HepG2 (cell line): Measurements from ENCODE around the gene UBE2G2. TPM values are rescaled to one million over a fixed set of nuclear protein-coding genes. Genes with fewer than 3 reads are reported as not detected.

Source experiments
- ATAC-seq: fragments of 200-7000 bp; cut with Tn5 transposase; 3 replicates; pipeline ENCODE4 v1.9.1; 2020; ENCODE audit warnings: mild to moderate bottlenecking, moderate library complexity
- BruUV-seq: library from RNA; stranded (reverse); fragments of 400-500 nt; replicated peaks from 2 replicates; lab custom pipeline; 2021; lab: Mats Ljungman, UMichigan
- CTCF ChIA-PET: fragments of 300-600 bp; formaldehyde crosslinking; extraction: SDS; loops from one replicate; lab custom pipeline; 2021; ENCODE audit warnings: low total read pairs, inconsistent platforms, low intra/inter-chr PET ratio; lab: Yijun Ruan, JAX
- POLR2A ChIA-PET: fragments of 350-600 bp; sonication (Branson Sonifier 250); formaldehyde crosslinking; loops from one replicate; lab custom pipeline; 2020; ENCODE audit warnings: antibody characterized with exemption, inconsistent platforms; lab: Yijun Ruan, JAX
- DNase-seq: peaks from one replicate; pipeline ENCODE4 v3.0.0-alpha.2; 2015; ENCODE audit warnings: low spot score
- FAIRE-seq: peaks from 3 replicates; lab custom pipeline; 2011; peaks lifted over from hg19 to GRCh38; lab: Jason Lieb, UNC
- H2AFZ ChIP-seq: one replicate; pipeline ENCODE4 v1.6.1; 2011; ENCODE audit warnings: low read length, inconsistent platforms
- H3K27ac ChIP-seq: fragments of 300-600 bp; 3 replicates; pipeline ENCODE4 v1.8.0; 2011; ENCODE audit warnings: mixed run types, mild to moderate bottlenecking, mixed read lengths, low read length, inconsistent platforms; ENCODE audit not compliant: insufficient read depth; ENCODE audit errors: extremely low read length
- H3K27me3 ChIP-seq, 2 experiments: fragments of 200-600 bp in 1 of 2; 2 replicates in 1 of 2; 3 replicates in 1 of 2; pipeline versions ENCODE4 v1.6.0 to v1.8.0; 2011; ENCODE audit warnings: low read length in 2 of 2, mild to moderate bottlenecking in 2 of 2, moderate library complexity in 2 of 2, inconsistent platforms in 1 of 2; ENCODE audit not compliant: insufficient read depth in 2 of 2, control insufficient read depth in 1 of 2
- H3K36me3 ChIP-seq, 2 experiments: fragments of 200-600 bp in 1 of 2; replicated peaks in 1 of 2; 2 replicates in 1 of 2; 3 replicates in 1 of 2; pipeline versions ENCODE4 v1.5.1 to v1.8.0; 2011; ENCODE audit warnings: low read length in 2 of 2, inconsistent platforms in 1 of 2; ENCODE audit not compliant: insufficient read depth in 2 of 2, control insufficient read depth in 1 of 2
- H3K4me1 ChIP-seq: 2 replicates; pipeline ENCODE4 v1.5.1; 2012; ENCODE audit warnings: low read length, inconsistent platforms; ENCODE audit not compliant: insufficient read depth
- H3K4me2 ChIP-seq: 2 replicates; pipeline ENCODE4 v1.6.0; 2011; ENCODE audit warnings: low read depth, low read length, inconsistent platforms
- H3K4me3 ChIP-seq, 3 experiments: fragments of 200-600 bp in 1 of 3; sonication (generic), shearing (Covaris generic) in 1 of 3; replicated peaks in 1 of 3; 2 replicates each; pipeline ENCODE4 v1.5.1; 2011 to 2016; ENCODE audit warnings: low read length in 3 of 3, inconsistent platforms in 2 of 3, low read depth in 2 of 3, mild to moderate bottlenecking in 2 of 3, control low read depth in 1 of 3, mixed read lengths in 1 of 3; ENCODE audit not compliant: insufficient read depth in 1 of 3
- H3K79me2 ChIP-seq: one replicate; pipeline ENCODE4 v1.6.1; 2011; ENCODE audit warnings: low read length, inconsistent platforms; ENCODE audit not compliant: insufficient read depth
- H3K9ac ChIP-seq: 2 replicates; pipeline ENCODE4 v1.6.0; 2011; ENCODE audit warnings: mild to moderate bottlenecking, low read depth, low read length, inconsistent platforms; ENCODE audit not compliant: insufficient read depth
- H3K9me3 ChIP-seq: 2 replicates; pipeline ENCODE4 v1.5.1; 2012; ENCODE audit warnings: mild to moderate bottlenecking, low read length
- H4K20me1 ChIP-seq: 2 replicates; pipeline ENCODE4 v1.6.0; 2011; ENCODE audit warnings: inconsistent platforms, mild to moderate bottlenecking, low read length, moderate library complexity; ENCODE audit not compliant: insufficient read depth
- ATM ChIP-seq: fragments of 450-650 bp; IDR thresholded peaks from 2 replicates; pipeline ENCODE4 v1.7.1; 2017; ENCODE audit warnings: mild to moderate bottlenecking, borderline replicate concordance
- GMEB1 ChIP-seq: sonication (generic); formaldehyde crosslinking; IDR thresholded peaks from 2 replicates; pipeline ENCODE4 v1.5.1; 2020; ENCODE audit warnings: missing genetic modification reagents, mild to moderate bottlenecking, borderline replicate concordance
- MAFF ChIP-seq: IDR thresholded peaks from 2 replicates; pipeline ENCODE4 v1.6.1; 2011; ENCODE audit warnings: low read depth, low read length, improper control_type of control experiment
- SP5 ChIP-seq: IDR thresholded peaks from 2 replicates; pipeline ENCODE4 v1.6.1; 2016; ENCODE audit warnings: low read depth, borderline replicate concordance
- SRY ChIP-seq: sonication (generic); formaldehyde crosslinking; IDR thresholded peaks from 2 replicates; pipeline ENCODE4 v1.8.0; 2022; ENCODE audit warnings: mild to moderate bottlenecking, missing genetic modification reagents
- ZBTB10 ChIP-seq: sonication (generic); formaldehyde crosslinking; IDR thresholded peaks from 2 replicates; pipeline ENCODE4 v1.4.0; 2020; ENCODE audit warnings: missing genetic modification reagents, borderline replicate concordance
- ZFX ChIP-seq: sonication (generic); formaldehyde crosslinking; IDR thresholded peaks from 2 replicates; pipeline ENCODE4 v1.4.0; 2020; ENCODE audit warnings: mild to moderate bottlenecking, low read depth, missing genetic modification reagents, moderate library complexity
- ZFYVE20 ChIP-seq: sonication (generic); formaldehyde crosslinking; IDR thresholded peaks from 2 replicates; pipeline ENCODE4 v1.8.0; 2023; ENCODE audit warnings: low read depth, mild to moderate bottlenecking, moderate library complexity, missing genetic modification reagents, borderline replicate concordance
- ZNF101 ChIP-seq: sonication (generic); formaldehyde crosslinking; IDR thresholded peaks from 2 replicates; pipeline ENCODE4 v1.4.0; 2020; ENCODE audit warnings: mild to moderate bottlenecking, low read depth, missing genetic modification reagents, borderline replicate concordance
- ZNF230 ChIP-seq: sonication (generic); formaldehyde crosslinking; IDR thresholded peaks from 2 replicates; pipeline ENCODE4 v1.4.0; 2020; ENCODE audit warnings: mild to moderate bottlenecking, missing genetic modification reagents
- ZNF431 ChIP-seq: sonication (generic); formaldehyde crosslinking; IDR thresholded peaks from 2 replicates; pipeline ENCODE4 v1.9.0; 2022; ENCODE audit warnings: missing genetic modification reagents, low read depth, mild to moderate bottlenecking, borderline replicate concordance
- ZNF577 ChIP-seq: sonication (generic); formaldehyde crosslinking; IDR thresholded peaks from 2 replicates; pipeline ENCODE4 v1.4.0; 2020; ENCODE audit warnings: mild to moderate bottlenecking, low read depth, missing genetic modification reagents, borderline replicate concordance
- ZNF614 ChIP-seq: IDR thresholded peaks from 2 replicates; pipeline ENCODE4 v1.6.1; 2018; ENCODE audit warnings: missing biosample characterization, missing genetic modification reagents, inconsistent platforms, borderline replicate concordance
- ZNF629 ChIP-seq: sonication (generic); formaldehyde crosslinking; conservative IDR thresholded peaks from 2 replicates; pipeline ENCODE4 v1.5.0; 2020; ENCODE audit warnings: missing genetic modification reagents
- WGBS: methylation state at CpG from one replicate; pipeline ENCODE4 v1.1.6; 2017; ENCODE audit warnings: low lambda C conversion rate; 5-methylcytosine and 5-hydroxymethylcytosine counted together
- in situ Hi-C: cut with HindIII; loops from 2 replicates; pipeline ENCODE4 v1.10.0; 2017; ENCODE audit warnings: low pct_unique_long_range_greater_than_20kb; ENCODE audit not compliant: extremely low pct_ligation_motif_present
- intact Hi-C: fragments of 100-400 bp; cut with micrococcal nuclease; formaldehyde crosslinking; loops from one replicate; pipeline ENCODE4 v1.10.0; 2022; ENCODE audit not compliant: unreplicated experiment
- polyA plus RNA-seq, 8 experiments: library from polyadenylated mRNA; depleted of rRNA in 3 of 8; stranded (reverse) in 7 of 8; unstranded in 1 of 8; fragments of >200 nt; fragmentation: Illumina TruSeq in 4 of 8; extraction: Trizol in 4 of 8; gene quantifications; 2 replicates each; pipeline versions ENCODE4 v1.2.1 to v1.2.3, GENCODE V29; 2011 to 2016; ENCODE audit warnings: low read depth in 4 of 8, missing spikeins in 1 of 8, mixed read lengths in 1 of 8; ENCODE audit not compliant: insufficient read depth in 1 of 8
- total RNA-seq, 5 experiments: library from RNA; depleted of rRNA; stranded (reverse); fragments of >200 nt; fragmentation: Illumina TruSeq; extraction: Trizol; gene quantifications; 2 replicates each; pipeline ENCODE4 v1.2.3, GENCODE V29; 2016; ENCODE audit warnings: low read depth in 1 of 5
- TF ChIP-seq, protein P1 (sequence below): sonication (generic); formaldehyde crosslinking; IDR thresholded peaks from 2 replicates; pipeline ENCODE4 v1.4.0; 2020; ENCODE audit warnings: missing genetic modification reagents, borderline replicate concordance
- TF ChIP-seq, protein P2 (sequence below): sonication (generic); formaldehyde crosslinking; IDR thresholded peaks from 2 replicates; pipeline ENCODE4 v1.4.0; 2020; ENCODE audit warnings: mild to moderate bottlenecking, missing genetic modification reagents

Gene UBE2G2
- total and polyA plus RNA-seq, 2 of the 13 experiments (the other 11 are each of a cell fraction or from before 2014, with no cell fraction given), result 55.4 to 92.0 TPM

DNA sequence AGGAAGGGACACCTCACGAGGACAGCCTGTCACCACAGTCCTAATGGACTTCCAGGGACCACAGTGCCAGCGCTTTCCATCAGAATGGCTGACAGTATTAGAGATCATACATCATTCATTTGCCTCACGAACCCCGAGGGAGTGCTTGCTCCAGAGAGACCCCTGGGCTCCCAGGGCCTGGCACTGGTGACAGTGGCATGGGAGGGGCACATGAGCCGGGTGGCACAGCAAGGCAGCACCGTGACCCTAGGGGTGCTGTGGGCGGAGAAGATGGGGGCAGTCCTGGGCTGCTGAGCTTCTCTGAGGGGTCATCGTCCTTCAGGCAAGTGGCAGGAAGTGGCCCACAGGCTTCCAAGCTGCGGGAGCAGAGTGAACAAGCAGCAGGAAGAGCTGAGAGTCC is 73.9 kb downstream of the UBE2G2 start:
- in situ Hi-C loops, result no loop called here
- CTCF ChIA-PET, result no interaction called here
- no peak for ATAC-seq
- TF ChIP-seq ZFYVE20 (CRISPR knock-in tag), result no peak
- TF ChIP-seq, protein P1, sequence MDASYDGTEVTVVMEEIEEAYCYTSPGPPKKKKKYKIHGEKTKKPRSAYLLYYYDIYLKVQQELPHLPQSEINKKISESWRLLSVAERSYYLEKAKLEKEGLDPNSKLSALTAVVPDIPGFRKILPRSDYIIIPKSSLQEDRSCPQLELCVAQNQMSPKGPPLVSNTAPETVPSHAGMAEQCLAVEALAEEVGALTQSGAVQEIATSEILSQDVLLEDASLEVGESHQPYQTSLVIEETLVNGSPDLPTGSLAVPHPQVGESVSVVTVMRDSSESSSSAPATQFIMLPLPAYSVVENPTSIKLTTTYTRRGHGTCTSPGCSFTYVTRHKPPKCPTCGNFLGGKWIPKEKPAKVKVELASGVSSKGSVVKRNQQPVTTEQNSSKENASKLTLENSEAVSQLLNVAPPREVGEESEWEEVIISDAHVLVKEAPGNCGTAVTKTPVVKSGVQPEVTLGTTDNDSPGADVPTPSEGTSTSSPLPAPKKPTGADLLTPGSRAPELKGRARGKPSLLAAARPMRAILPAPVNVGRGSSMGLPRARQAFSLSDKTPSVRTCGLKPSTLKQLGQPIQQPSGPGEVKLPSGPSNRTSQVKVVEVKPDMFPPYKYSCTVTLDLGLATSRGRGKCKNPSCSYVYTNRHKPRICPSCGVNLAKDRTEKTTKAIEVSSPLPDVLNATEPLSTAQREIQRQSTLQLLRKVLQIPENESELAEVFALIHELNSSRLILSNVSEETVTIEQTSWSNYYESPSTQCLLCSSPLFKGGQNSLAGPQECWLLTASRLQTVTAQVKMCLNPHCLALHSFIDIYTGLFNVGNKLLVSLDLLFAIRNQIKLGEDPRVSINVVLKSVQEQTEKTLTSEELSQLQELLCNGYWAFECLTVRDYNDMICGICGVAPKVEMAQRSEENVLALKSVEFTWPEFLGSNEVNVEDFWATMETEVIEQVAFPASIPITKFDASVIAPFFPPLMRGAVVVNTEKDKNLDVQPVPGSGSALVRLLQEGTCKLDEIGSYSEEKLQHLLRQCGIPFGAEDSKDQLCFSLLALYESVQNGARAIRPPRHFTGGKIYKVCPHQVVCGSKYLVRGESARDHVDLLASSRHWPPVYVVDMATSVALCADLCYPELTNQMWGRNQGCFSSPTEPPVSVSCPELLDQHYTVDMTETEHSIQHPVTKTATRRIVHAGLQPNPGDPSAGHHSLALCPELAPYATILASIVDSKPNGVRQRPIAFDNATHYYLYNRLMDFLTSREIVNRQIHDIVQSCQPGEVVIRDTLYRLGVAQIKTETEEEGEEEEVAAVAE (CRISPR knock-in tag), result no peak
- no peak for TF ChIP-seq GMEB1 (CRISPR knock-in tag)
- TF ChIP-seq ZNF577, result no peak
- TF ChIP-seq ZNF629 (CRISPR knock-in tag), result no peak
- TF ChIP-seq ZNF614 (CRISPR knock-in tag), result no peak
- no peak for TF ChIP-seq SRY (CRISPR knock-in tag)
- no peak for TF ChIP-seq ZNF101 (CRISPR knock-in tag)
- no peak for TF ChIP-seq ZFX (CRISPR knock-in tag)
- TF ChIP-seq, protein P2, sequence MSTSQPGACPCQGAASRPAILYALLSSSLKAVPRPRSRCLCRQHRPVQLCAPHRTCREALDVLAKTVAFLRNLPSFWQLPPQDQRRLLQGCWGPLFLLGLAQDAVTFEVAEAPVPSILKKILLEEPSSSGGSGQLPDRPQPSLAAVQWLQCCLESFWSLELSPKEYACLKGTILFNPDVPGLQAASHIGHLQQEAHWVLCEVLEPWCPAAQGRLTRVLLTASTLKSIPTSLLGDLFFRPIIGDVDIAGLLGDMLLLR (CRISPR knock-in tag), result no peak
- no peak for TF ChIP-seq MAFF
- TF ChIP-seq ZNF431 (CRISPR knock-in tag), result no peak
- no peak for TF ChIP-seq SP5 (CRISPR knock-in tag)
- TF ChIP-seq ATM, result no peak
- TF ChIP-seq ZNF230, result no peak
- TF ChIP-seq ZBTB10 (CRISPR knock-in tag), result no peak

More for the DNA sequence above, 73.9 kb downstream of the UBE2G2 start:
- Histone ChIP-seq H3K79me2 (no peaks in the 10 kb centered on the region), H2AFZ (no peak overlapping the region), H3K4me1 (peaks cover 26% of the 10 kb centered on the region), H3K9ac (no peak overlapping the region), H3K4me3 (no peak overlapping the region), H3K36me3 (no peaks in the 10 kb centered on the region), H3K4me2 (no peak overlapping the region), H4K20me1 (no peaks in the 10 kb centered on the region), H3K9me3 (no peaks in the 10 kb centered on the region), H3K27me3 (peaks cover 0 to 42% of the 10 kb centered on the region in 2 experiments; a peak in 3 of 5 replicates), H3K27ac (no peak overlapping the region)
- 17% methylated on average over 6 of the region's 9 CpGs for WGBS
- intact Hi-C loops, result no loop called here
- DNase-seq (no peak), FAIRE-seq (no peak)
- BruUV-seq, result no TSS peak
- POLR2A ChIA-PET, result no interaction called here
